CMK (cell line): Measurements from ENCODE around the gene WWC2.
"Not testable (repeated sequence)": the region's sequence is repeated elsewhere in the genome, so short reads cannot be mapped to it uniquely, and the experiment has no call there.

Experiments used
- DNase-seq: peaks from one replicate; pipeline ENCODE4 v3.0.0-alpha.2; 2010; ENCODE audit warnings: low read depth

WWC2 gene

GRCh38 chr4:183299464-183299863 lies 200.4 kb downstream of the WWC2 start:
- DNase-seq, result no peak

GRCh38 chr4:183300070-183300469 lies 201.0 kb downstream of the WWC2 start:
- DNase-seq, result no peak

- no peak for DNase-seq
Measured at GRCh38 chr4:183300655-183301054, 201.6 kb downstream of the WWC2 start.

GRCh38 chr4:183303301-183303700 lies 204.2 kb downstream of the WWC2 start:
- no peak for DNase-seq

GRCh38 chr4:183304067-183304466 lies 205.0 kb downstream of the WWC2 start:
- no peak for DNase-seq

- no peak for DNase-seq
Measured at GRCh38 chr4:183304538-183304937, 205.5 kb downstream of the WWC2 start.

- DNase-seq, result no peak
Measured at GRCh38 chr4:183306811-183307210, 207.8 kb downstream of the WWC2 start.

GRCh38 chr4:183312841-183313240 lies 213.8 kb downstream of the WWC2 start:
- no peak for DNase-seq

GRCh38 chr4:183314336-183314735 lies 215.3 kb downstream of the WWC2 start:
- DNase-seq, result no peak

GRCh38 chr4:183314806-183315205 lies 215.7 kb downstream of the WWC2 start:
- no peak for DNase-seq

GRCh38 chr4:183318656-183319055 lies 219.6 kb downstream of the WWC2 start:
- no peak for DNase-seq

GRCh38 chr4:183320211-183321059 lies 221.4 kb downstream of the WWC2 start, which contains the start of gene CLDN22:
Gene CLDN22, minus strand, starts transcription at chr4:183320276. Its CDS starts 58 bp downstream, at chr4:183320218.
- no peak for DNase-seq

GRCh38 chr4:183321079-183321478 lies 222.0 kb downstream of the WWC2 start:
- no peak for DNase-seq

GRCh38 chr4:183321516-183321915 lies 222.5 kb downstream of the WWC2 start:
- no peak for DNase-seq

- DNase-seq, result no peak
Measured at GRCh38 chr4:183322326-183322725, 223.3 kb downstream of the WWC2 start, which contains the start of gene CLDN24. Gene CLDN24, minus strand, starts transcription at chr4:183322426. Its CDS starts 0 bp downstream, at chr4:183322426.

GRCh38 chr4:183323295-183323694 lies 224.2 kb downstream of the WWC2 start:
- no peak for DNase-seq

- not testable (repeated sequence) for DNase-seq
Measured at GRCh38 chr4:183324056-183324455, 225.0 kb downstream of the WWC2 start.

- no peak for DNase-seq
Measured at GRCh38 chr4:183324619-183325018, 225.6 kb downstream of the WWC2 start.

GRCh38 chr4:183326387-183326786 lies 227.3 kb downstream of the WWC2 start:
- not testable (repeated sequence) for DNase-seq

- no peak for DNase-seq
Measured at GRCh38 chr4:183326853-183327252, 227.8 kb downstream of the WWC2 start.

- DNase-seq, result no peak
Measured at GRCh38 chr4:183327827-183328226, 228.8 kb downstream of the WWC2 start.

- no peak for DNase-seq
Measured at GRCh38 chr4:183328832-183329231, 229.8 kb downstream of the WWC2 start.

GRCh38 chr4:183329244-183329643 lies 230.2 kb downstream of the WWC2 start:
- no peak for DNase-seq
